Measurements from ENCODE around the gene MTG1.

MTG1 gene

GRCh38 chr10:133444342-133445267 is 50.6 kb downstream of the MTG1 start:
- FAIRE-seq = no peak
- no peak for TF ChIP-seq CTCF (IDR thresholded peaks at IDR 0.05; ENCODE audit: insufficient read depth, missing control alignments)
- DNase-seq (ENCODE audit: insufficient read length, low spot score) = no peak

GRCh38 chr10:133445268-133445732 is 51.3 kb downstream of the MTG1 start:
- no peak for DNase-seq (ENCODE audit: insufficient read length, low spot score)
- no peak for FAIRE-seq
- TF ChIP-seq CTCF (IDR thresholded peaks at IDR 0.05; ENCODE audit: insufficient read depth, missing control alignments) = no peak

GRCh38 chr10:133445751-133446708 is 52.1 kb downstream of the MTG1 start:
- TF ChIP-seq CTCF (IDR thresholded peaks at IDR 0.05; ENCODE audit: insufficient read depth, missing control alignments) = no peak
- DNase-seq (ENCODE audit: insufficient read length, low spot score) (no peak), FAIRE-seq (no peak)

DNA sequence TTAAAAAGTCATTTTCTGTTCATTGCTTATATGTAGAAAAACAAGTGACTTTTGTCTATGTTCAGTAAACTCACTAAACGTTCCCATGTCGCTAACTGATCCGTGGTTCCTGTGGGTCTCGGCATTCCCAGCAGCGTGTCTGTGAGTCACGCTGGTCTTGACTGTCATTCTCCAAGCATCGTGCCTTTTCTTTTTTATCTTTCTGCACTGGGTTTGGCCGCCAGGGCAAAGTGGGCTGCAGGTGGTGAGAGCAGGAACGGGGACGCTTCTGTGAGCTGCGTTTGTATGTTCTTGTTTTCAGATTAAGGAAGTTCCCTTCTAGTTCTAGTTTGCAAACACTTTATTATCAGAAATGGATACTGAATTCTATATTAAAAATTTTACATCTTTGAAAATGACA is 53.0 kb downstream of the MTG1 start:
- no peak for DNase-seq (ENCODE audit: insufficient read length, low spot score)
- no peak for FAIRE-seq
- TF ChIP-seq CTCF (IDR thresholded peaks at IDR 0.05; ENCODE audit: insufficient read depth, missing control alignments) = no peak

GRCh38 chr10:133448120-133448519 is 54.2 kb downstream of the MTG1 start:
- TF ChIP-seq CTCF (IDR thresholded peaks at IDR 0.05; ENCODE audit: insufficient read depth, missing control alignments) = no peak
- no peak for FAIRE-seq
- DNase-seq (ENCODE audit: insufficient read length, low spot score) = no peak

GRCh38 chr10:133451346-133451745 is 57.4 kb downstream of the MTG1 start:
- no peak for FAIRE-seq
- TF ChIP-seq CTCF (IDR thresholded peaks at IDR 0.05; ENCODE audit: insufficient read depth, missing control alignments) = no peak
- DNase-seq (ENCODE audit: insufficient read length, low spot score) = no peak
